GM19025 (cell line): ENCODE measurements around the gene UBA5.

ENCODE experiments used
- ATAC-seq: cut with Tn5 transposase; IDR thresholded peaks from one replicate; pipeline ENCODE4 v1.9.1; 2021; ENCODE audit warnings: mild to moderate bottlenecking, low read depth, moderate library complexity; ENCODE audit not compliant: unreplicated experiment

UBA5 gene

GRCh38 chr3:132710311-132710710 lies 50.2 kb downstream of the UBA5 start:
- ATAC-seq, result no peak

- ATAC-seq, result no peak
Observed at GRCh38 chr3:132713977-132714727, 54.0 kb downstream of the UBA5 start.

GRCh38 chr3:132716372-132716771 lies 56.2 kb downstream of the UBA5 start:
- no peak for ATAC-seq

GRCh38 chr3:132720228-132720627 lies 60.1 kb downstream of the UBA5 start:
- no peak for ATAC-seq

- ATAC-seq, result peak; percentile 30
Observed at GRCh38 chr3:132721479-132722164, 61.5 kb downstream of the UBA5 start.

- ATAC-seq, result peak; percentile 72
Observed at GRCh38 chr3:132722165-132723023, 62.3 kb downstream of the UBA5 start, which contains the start of gene NPHP3. TSS of gene NPHP3 (minus strand) at chr3:132722409. CDS start at chr3:132722355, 54 bp downstream.

GRCh38 chr3:132723024-132723950 lies 63.2 kb downstream of the UBA5 start:
- ATAC-seq, result no peak

- no peak for ATAC-seq
Observed at GRCh38 chr3:132726341-132726823, 66.3 kb downstream of the UBA5 start.
